ENCODE measurements around the gene NSMF. TPM values are rescaled to one million over a fixed set of nuclear protein-coding genes. Genes with fewer than 3 reads are reported as not detected.
"Not testable (repeated sequence)": the region's sequence is repeated elsewhere in the genome, so short reads cannot be mapped to it uniquely, and the experiment has no call there.

The NSMF gene
- total RNA-seq, 1 experiment from 2014 or later = 96.6 TPM

- in situ Hi-C loops (cut with HindIII; ENCODE audit: low sequenced_read_pairs) = no loop called here
- DNase-seq (ENCODE audit: low spot score) = peak; percentile 86
These were observed 36.3 kb downstream of the NSMF start, which contains the start of the genes EXD3 and NOXA1 for GRCh38 chr9:137422604-137423513. EXD3 (minus strand) TSS chr9:137423162; CDS start chr9:137395357, 27,805 bp downstream. NOXA1 (plus strand) TSS chr9:137423393; CDS start chr9:137423530, 137 bp downstream.

GRCh38 chr9:137421838-137422603, 37.1 kb downstream of the NSMF start:
- DNase-seq (ENCODE audit: low spot score) = no peak
- in situ Hi-C loops (cut with HindIII; ENCODE audit: low sequenced_read_pairs) = no loop called here

DNA sequence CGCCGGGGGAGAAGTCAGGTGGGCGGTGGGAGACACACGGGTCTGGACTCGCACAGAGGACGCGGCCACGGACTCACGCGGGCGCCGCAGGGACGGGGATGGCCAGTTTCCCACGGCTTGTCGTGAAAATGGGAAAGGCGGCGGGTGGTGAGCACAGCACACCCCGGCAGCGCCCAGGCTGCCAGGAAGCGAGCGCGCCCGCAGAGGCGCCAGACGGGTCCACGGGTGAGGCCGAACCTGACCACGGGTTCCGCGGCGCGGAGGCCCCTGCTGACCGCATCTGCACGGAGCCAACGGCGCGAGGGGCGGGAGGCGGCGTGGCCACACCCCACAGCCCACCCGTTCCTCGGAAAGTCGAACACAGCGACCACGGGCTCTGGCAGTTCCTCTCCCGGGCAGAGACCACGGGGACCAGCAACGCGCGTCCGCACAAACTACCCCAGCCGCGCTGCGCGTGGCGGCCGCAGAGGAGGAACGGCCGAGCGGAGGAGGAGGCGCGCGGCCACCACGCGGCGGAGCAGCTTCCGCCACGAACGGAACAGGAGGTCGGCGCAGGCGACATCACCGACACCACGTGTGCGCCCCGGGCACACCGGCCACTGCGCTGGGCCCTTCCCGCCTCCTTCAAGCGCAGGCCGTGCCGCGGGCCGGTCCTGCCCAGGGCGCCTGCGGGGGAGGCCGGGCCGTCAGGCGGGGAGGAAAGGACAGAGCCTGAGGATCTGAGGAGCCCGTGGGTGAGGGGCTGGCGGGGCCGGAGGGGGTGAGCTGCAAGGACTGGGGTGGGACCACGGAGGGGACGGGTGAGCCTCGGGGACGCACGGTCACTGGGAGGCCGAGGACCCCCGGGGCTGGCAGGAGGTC, 41.7 kb downstream of the NSMF start:
- in situ Hi-C loops (cut with HindIII; ENCODE audit: low sequenced_read_pairs) = loop anchor here (10.0 kb wide), 1 partner anchor 103 kb away; no protein-coding TSS in a partner anchor
- no peak for DNase-seq (ENCODE audit: low spot score)

GRCh38 chr9:137416563-137417151, 42.5 kb downstream of the NSMF start:
- DNase-seq (ENCODE audit: low spot score) = no peak
- in situ Hi-C loops (cut with HindIII; ENCODE audit: low sequenced_read_pairs) = loop anchor here (10.0 kb wide), 1 partner anchor 102 kb away; no protein-coding TSS in a partner anchor

- no peak for DNase-seq (ENCODE audit: low spot score)
- in situ Hi-C loops (cut with HindIII; ENCODE audit: low sequenced_read_pairs) = loop anchor here (10.0 kb wide), 1 partner anchor 101 kb away; no protein-coding TSS in a partner anchor
These were observed 43.0 kb downstream of the NSMF start for GRCh38 chr9:137416006-137416562.

GRCh38 chr9:137415451-137415850, 43.7 kb downstream of the NSMF start:
- no peak for DNase-seq (ENCODE audit: low spot score)
- in situ Hi-C loops (cut with HindIII; ENCODE audit: low sequenced_read_pairs) = loop anchor here (10.0 kb wide), 1 partner anchor 101 kb away; no protein-coding TSS in a partner anchor

- in situ Hi-C loops (cut with HindIII; ENCODE audit: low sequenced_read_pairs) = loop anchor here (10.0 kb wide), 1 partner anchor 98 kb away; no protein-coding TSS in a partner anchor
These were observed 46.7 kb downstream of the NSMF start for GRCh38 chr9:137412431-137412830.

DNA sequence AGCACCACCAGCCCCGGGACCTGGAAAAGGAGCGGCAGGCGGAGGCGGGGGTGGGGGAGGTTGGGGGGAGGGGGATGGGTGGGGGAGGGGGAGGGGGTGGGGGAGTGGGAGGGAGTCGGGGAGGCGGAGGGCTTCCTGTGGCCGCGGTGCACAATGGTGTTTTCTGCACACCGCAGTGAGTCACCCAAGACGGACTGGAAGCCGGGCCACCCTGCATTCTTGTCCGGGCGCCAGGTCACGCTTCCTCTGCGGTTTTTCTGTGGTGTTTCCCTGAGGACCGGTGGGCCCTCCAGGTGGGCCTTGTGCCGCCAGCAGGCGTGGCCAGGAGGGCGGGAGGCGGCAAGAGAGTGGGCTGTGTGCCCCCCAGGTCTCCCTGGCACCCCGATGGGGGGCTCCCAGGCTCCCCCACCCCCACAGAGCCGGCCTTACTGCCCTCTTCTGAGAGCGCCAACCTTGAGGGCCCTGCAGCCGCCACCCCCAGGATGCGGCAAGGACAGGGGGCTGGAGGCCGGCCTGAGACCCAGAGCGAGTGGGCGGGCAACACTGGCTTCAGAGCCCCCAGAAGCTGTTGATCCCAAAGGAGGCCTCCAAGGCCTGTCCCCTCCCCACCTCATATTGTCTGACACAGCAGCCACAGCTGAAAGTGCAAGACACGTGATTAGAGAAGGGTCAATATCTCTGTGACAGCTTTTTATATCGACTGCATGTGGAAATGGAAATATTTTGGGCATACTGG, 47.3 kb downstream of the NSMF start:
- in situ Hi-C loops (cut with HindIII; ENCODE audit: low sequenced_read_pairs) = loop anchor here (10.0 kb wide), 1 partner anchor 97 kb away; no protein-coding TSS in a partner anchor
- DNase-seq (ENCODE audit: low spot score) = no peak

More at GRCh38 chr9:137412431-137412830, 46.7 kb downstream of the NSMF start:
- DNase-seq (ENCODE audit: low spot score) = no peak

DNA sequence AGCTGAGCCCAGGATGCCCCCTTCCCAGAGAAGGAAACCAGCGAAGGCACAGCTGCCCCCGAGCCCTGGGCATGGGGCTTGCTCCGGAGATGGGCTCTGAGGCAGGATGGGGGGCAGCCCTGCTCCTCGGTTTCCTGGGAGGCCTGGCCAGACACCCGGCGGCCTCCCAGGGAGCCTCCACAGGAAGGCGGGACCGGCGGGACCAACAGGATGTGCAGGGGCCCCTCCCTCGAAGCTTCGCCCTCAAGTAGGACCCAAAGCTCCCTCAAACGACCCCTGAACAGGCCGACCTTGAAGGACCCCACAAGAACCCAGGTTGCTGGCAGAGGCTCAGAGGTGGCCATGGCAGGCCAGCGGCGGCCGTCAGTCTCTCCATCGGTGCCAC, 47.9 kb downstream of the NSMF start:
- in situ Hi-C loops (cut with HindIII; ENCODE audit: low sequenced_read_pairs) = loop anchor here (10.0 kb wide), 1 partner anchor 96 kb away; no protein-coding TSS in a partner anchor
- no peak for DNase-seq (ENCODE audit: low spot score)

- in situ Hi-C loops (cut with HindIII; ENCODE audit: low sequenced_read_pairs) = loop anchor here (10.0 kb wide), 1 partner anchor 96 kb away; no protein-coding TSS in a partner anchor
- DNase-seq (ENCODE audit: low spot score) = no peak
These were observed 48.3 kb downstream of the NSMF start for GRCh38 chr9:137410891-137411249.

- DNase-seq (ENCODE audit: low spot score) = not testable (repeated sequence)
- in situ Hi-C loops (cut with HindIII; ENCODE audit: low sequenced_read_pairs) = loop anchor here (10.0 kb wide), 1 partner anchor 96 kb away; no protein-coding TSS in a partner anchor
These were observed 48.8 kb downstream of the NSMF start for GRCh38 chr9:137410236-137410890.

GRCh38 chr9:137409515-137409914, 49.6 kb downstream of the NSMF start:
- in situ Hi-C loops (cut with HindIII; ENCODE audit: low sequenced_read_pairs) = no loop called here
- no peak for DNase-seq (ENCODE audit: low spot score)

GRCh38 chr9:137408651-137409405, 50.3 kb downstream of the NSMF start:
- in situ Hi-C loops (cut with HindIII; ENCODE audit: low sequenced_read_pairs) = no loop called here
- DNase-seq (ENCODE audit: low spot score) = no peak

GRCh38 chr9:137407590-137408300, 51.4 kb downstream of the NSMF start:
- DNase-seq (ENCODE audit: low spot score) = peak; percentile 45
- in situ Hi-C loops (cut with HindIII; ENCODE audit: low sequenced_read_pairs) = no loop called here

- in situ Hi-C loops (cut with HindIII; ENCODE audit: low sequenced_read_pairs) = no loop called here
- DNase-seq (ENCODE audit: low spot score) = peak; percentile 25
These were observed 52.1 kb downstream of the NSMF start for GRCh38 chr9:137406876-137407589.

Data from G401 (cell line).